HEK293 (cell line): Measurements from ENCODE around the gene PKHD1.

ENCODE experiments used
- CTCF ChIA-PET: fragments of 350-600 bp; formaldehyde crosslinking; extraction: SDS; loops from one replicate; lab custom pipeline; 2021; ENCODE audit warnings: antibody characterized with exemption; lab: Yijun Ruan, JAX
- POLR2A ChIA-PET: fragments of 300-600 bp; formaldehyde crosslinking; extraction: SDS; loops from one replicate; lab custom pipeline; 2020; ENCODE audit warnings: antibody characterized with exemption, inconsistent platforms; lab: Yijun Ruan, JAX
- H3K27ac ChIP-seq: fragments of 200-500 bp; sonication (Bioruptor generic); 2 replicates; pipeline ENCODE4 v1.5.1; 2014; ENCODE audit warnings: low read depth, low read length, control low read depth, inconsistent platforms; ENCODE audit errors: extremely low read depth
- H3K36me3 ChIP-seq, 2 experiments: fragments of 200-500 bp in 1 of 2; sonication (Bioruptor generic) in 1 of 2; 1 replicate in 1 of 2; 2 replicates in 1 of 2; pipeline ENCODE4 v1.5.1; 2014 to 2017; ENCODE audit warnings: inconsistent platforms in 2 of 2, low read length in 2 of 2; ENCODE audit not compliant: control insufficient read depth in 2 of 2, insufficient read depth in 1 of 2
- H3K4me1 ChIP-seq: fragments of 200-500 bp; sonication (Bioruptor generic); 2 replicates; pipeline ENCODE4 v1.5.1; 2014; ENCODE audit warnings: mild to moderate bottlenecking, low read length, inconsistent platforms; ENCODE audit not compliant: control insufficient read depth, insufficient read depth
- H3K4me3 ChIP-seq: 2 replicates; pipeline ENCODE4 v1.5.1; 2011; ENCODE audit warnings: low read depth, mild to moderate bottlenecking, control low read depth, low read length, moderate library complexity
- H3K9me3 ChIP-seq: fragments of 200-500 bp; sonication (Bioruptor generic); 2 replicates; pipeline ENCODE4 v1.5.1; 2014; ENCODE audit warnings: low read depth, low read length, inconsistent platforms; ENCODE audit not compliant: control insufficient read depth, insufficient read depth
- BCL11B ChIP-seq: fragments of 450-650 bp; formaldehyde crosslinking; IDR thresholded peaks from 2 replicates; pipeline ENCODE4 v1.5.1; 2016; ENCODE audit warnings: low read depth, missing biosample characterization, missing genetic modification characterization
- FEZF1 ChIP-seq: fragments of 450-650 bp; formaldehyde crosslinking; IDR thresholded peaks from 2 replicates; pipeline ENCODE4 v1.5.1; 2016; ENCODE audit warnings: missing biosample characterization, missing genetic modification characterization
- KLF7 ChIP-seq: fragments of 450-650 bp; formaldehyde crosslinking; IDR thresholded peaks from 2 replicates; pipeline ENCODE4 v1.5.1; 2016; ENCODE audit warnings: missing biosample characterization, missing genetic modification characterization, borderline replicate concordance
- MEIS1 ChIP-seq: sonication (generic); formaldehyde crosslinking; IDR thresholded peaks from 2 replicates; pipeline ENCODE4 v1.8.1; 2022; ENCODE audit warnings: missing genetic modification reagents, mild to moderate bottlenecking, borderline replicate concordance
- PRDM4 ChIP-seq: fragments of 450-650 bp; formaldehyde crosslinking; IDR thresholded peaks from 2 replicates; pipeline ENCODE4 v1.5.1; 2017; ENCODE audit warnings: missing biosample characterization, missing genetic modification characterization
- TSHZ1 ChIP-seq: fragments of 450-650 bp; formaldehyde crosslinking; IDR thresholded peaks from 2 replicates; pipeline ENCODE4 v1.5.1; 2016; ENCODE audit warnings: missing biosample characterization, missing genetic modification characterization, borderline replicate concordance
- ZBTB44 ChIP-seq: fragments of 450-650 bp; IDR thresholded peaks from 2 replicates; pipeline ENCODE4 v1.5.1; 2018; ENCODE audit warnings: missing biosample characterization, mild to moderate bottlenecking, missing genetic modification characterization
- ZBTB7A ChIP-seq: fragments of 450-650 bp; formaldehyde crosslinking; IDR thresholded peaks from 2 replicates; pipeline ENCODE4 v1.5.1; 2016; ENCODE audit warnings: low read depth, missing biosample characterization, missing genetic modification characterization
- ZBTB8A ChIP-seq: fragments of 450-650 bp; formaldehyde crosslinking; IDR thresholded peaks from 2 replicates; pipeline ENCODE4 v1.5.1; 2016; ENCODE audit warnings: missing biosample characterization, missing genetic modification characterization
- ZNF10 ChIP-seq: fragments of 450-650 bp; formaldehyde crosslinking; IDR thresholded peaks from 2 replicates; pipeline ENCODE4 v1.5.1; 2017; ENCODE audit warnings: missing biosample characterization, missing genetic modification characterization
- ZNF114 ChIP-seq: fragments of 450-650 bp; formaldehyde crosslinking; IDR thresholded peaks from 2 replicates; pipeline ENCODE4 v1.5.0; 2017; ENCODE audit warnings: missing biosample characterization, missing genetic modification characterization
- ZNF146 ChIP-seq: fragments of 450-650 bp; formaldehyde crosslinking; IDR thresholded peaks from 2 replicates; pipeline ENCODE4 v1.5.1; 2016; ENCODE audit warnings: missing biosample characterization, missing genetic modification characterization
- ZNF155 ChIP-seq: fragments of 450-650 bp; formaldehyde crosslinking; IDR thresholded peaks from 2 replicates; pipeline ENCODE4 v1.5.1; 2016; ENCODE audit warnings: missing biosample characterization, missing genetic modification characterization
- ZNF18 ChIP-seq: fragments of 450-650 bp; formaldehyde crosslinking; IDR thresholded peaks from 2 replicates; pipeline ENCODE4 v1.5.1; 2016; ENCODE audit warnings: missing biosample characterization, missing genetic modification characterization
- ZNF214 ChIP-seq: fragments of 450-650 bp; formaldehyde crosslinking; IDR thresholded peaks from 2 replicates; pipeline ENCODE4 v1.5.1; 2017; ENCODE audit warnings: missing biosample characterization, mild to moderate bottlenecking, missing genetic modification characterization, borderline replicate concordance
- ZNF248 ChIP-seq: fragments of 450-650 bp; formaldehyde crosslinking; IDR thresholded peaks from 2 replicates; pipeline ENCODE4 v1.5.1; 2017; ENCODE audit warnings: missing biosample characterization, missing genetic modification characterization
- ZNF449 ChIP-seq: fragments of 450-650 bp; formaldehyde crosslinking; IDR thresholded peaks from 2 replicates; pipeline ENCODE4 v1.5.1; 2017; ENCODE audit warnings: missing biosample characterization, mild to moderate bottlenecking, missing genetic modification characterization, moderate library complexity
- ZNF473 ChIP-seq: fragments of 450-650 bp; formaldehyde crosslinking; IDR thresholded peaks from 2 replicates; pipeline ENCODE4 v1.5.1; 2017; ENCODE audit warnings: missing biosample characterization, missing genetic modification characterization
- ZNF488 ChIP-seq: fragments of 450-650 bp; formaldehyde crosslinking; IDR thresholded peaks from 2 replicates; pipeline ENCODE4 v1.5.1; 2016; ENCODE audit warnings: missing biosample characterization, missing genetic modification characterization
- ZNF561 ChIP-seq: fragments of 450-650 bp; IDR thresholded peaks from 2 replicates; pipeline ENCODE4 v1.5.1; 2018; ENCODE audit warnings: missing biosample characterization, missing genetic modification characterization, borderline replicate concordance
- ZNF664 ChIP-seq: fragments of 450-650 bp; formaldehyde crosslinking; IDR thresholded peaks from 2 replicates; pipeline ENCODE4 v1.5.1; 2016; ENCODE audit warnings: missing biosample characterization, missing genetic modification characterization
- ZNF707 ChIP-seq: fragments of 450-650 bp; formaldehyde crosslinking; IDR thresholded peaks from 2 replicates; pipeline ENCODE4 v1.5.1; 2016; ENCODE audit warnings: missing biosample characterization, missing genetic modification characterization

Gene PKHD1

GRCh38 chr6:51996296-51996947 is 91.0 kb downstream of the PKHD1 start:
- ChIA-PET POLR2A (no interaction called here), CTCF (interaction anchor here (0.5 to 1.7 kb wide), 6 partner anchors 24 to 1394 kb away, joined by 3 to 4 read pairs (median 3); no protein-coding TSS in a partner anchor)
- TF ChIP-seq ZBTB8A (tag by site-specific recombination) (no peak), ZNF488 (tag by site-specific recombination) (no peak), ZNF18 (tag by site-specific recombination) (no peak), ZBTB44 (tag by site-specific recombination) (no peak), ZNF561 (no peak), ZNF146 (tag by site-specific recombination) (no peak), ZNF664 (tag by site-specific recombination) (no peak), ZBTB7A (tag by site-specific recombination) (no peak), ZNF10 (tag by site-specific recombination) (no peak), ZNF114 (tag by site-specific recombination) (no peak), PRDM4 (tag by site-specific recombination) (no peak), ZNF248 (no peak)
- Histone ChIP-seq H3K4me1 (peaks cover 8% of the 10 kb centered on the region; the same call in 1 of the 2 replicates), H3K36me3 (no peaks in the 10 kb centered on the region), H3K27ac (no peak overlapping the region), H3K9me3 (no peaks in the 10 kb centered on the region), H3K4me3 (no peak overlapping the region)

GRCh38 chr6:51995214-51995755 is 92.1 kb downstream of the PKHD1 start:
- Histone ChIP-seq H3K4me1 (peaks cover 3% of the 10 kb centered on the region; the same call in 1 of the 2 replicates), H3K9me3 (no peaks in the 10 kb centered on the region)
- POLR2A ChIA-PET = no interaction called here
- TF ChIP-seq TSHZ1 (no peak), ZNF707 (tag by site-specific recombination) (no peak), ZNF155 (no peak), FEZF1 (tag by site-specific recombination) (no peak), ZNF214 (tag by site-specific recombination) (no peak), ZBTB7A (tag by site-specific recombination) (no peak), ZNF473 (no peak), MEIS1 (CRISPR knock-in tag) (no peak), KLF7 (tag by site-specific recombination) (no peak), ZNF449 (no peak), BCL11B (no peak)
- TF ChIP-seq, all 188 proteins: peak for 0
- H3K27ac ChIP-seq = no peak overlapping the region
- CTCF ChIA-PET = interaction anchor here (1.0 to 1.4 kb wide), 2 partner anchors 34 to 55 kb away, joined by 3 read pairs; no protein-coding TSS in a partner anchor
- H3K4me3 ChIP-seq = no peak overlapping the region
- no peaks in the 10 kb centered on the region for H3K36me3 ChIP-seq
